ENCODE measurements around the gene MFSD8. TPM values are rescaled to one million over a fixed set of nuclear protein-coding genes. Genes with fewer than 3 reads are reported as not detected.
A peak's percentile ranks its signal among the peaks of the same experiment; 100 is the strongest.
"Not testable (repeated sequence)": the region's sequence is repeated elsewhere in the genome, so short reads cannot be mapped to it uniquely, and the experiment has no call there.

Gene MFSD8
- total RNA-seq, 1 donor, result 14.0 TPM

GRCh38 chr4:127957105-127957504 lies 7.9 kb downstream of the MFSD8 start:
- DNase-seq (ENCODE audit: low read depth in 2 of 3, low spot score in 2 of 3), result no peak

DNA sequence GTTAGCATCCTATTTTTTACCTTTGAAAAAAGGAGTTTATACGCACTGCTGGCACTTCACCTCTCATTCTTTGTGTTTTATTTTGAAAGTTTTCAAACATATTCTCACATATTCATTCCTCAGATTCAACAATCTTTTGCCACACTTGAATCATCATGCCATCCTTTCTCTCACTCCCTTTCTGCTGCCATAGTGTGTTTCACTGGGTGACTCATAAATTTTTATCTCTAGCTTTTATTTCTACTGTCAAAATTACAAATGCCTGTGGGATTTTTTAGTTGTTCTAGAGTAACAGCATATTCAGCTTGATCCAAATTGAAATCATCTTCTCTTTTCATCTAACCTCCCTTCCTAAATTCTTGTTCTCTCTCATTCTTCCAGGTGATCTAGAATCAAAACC lies 28.0 kb downstream of the MFSD8 start:
- no peak for DNase-seq (ENCODE audit: low read depth in 2 of 3, low spot score in 2 of 3)

DNA sequence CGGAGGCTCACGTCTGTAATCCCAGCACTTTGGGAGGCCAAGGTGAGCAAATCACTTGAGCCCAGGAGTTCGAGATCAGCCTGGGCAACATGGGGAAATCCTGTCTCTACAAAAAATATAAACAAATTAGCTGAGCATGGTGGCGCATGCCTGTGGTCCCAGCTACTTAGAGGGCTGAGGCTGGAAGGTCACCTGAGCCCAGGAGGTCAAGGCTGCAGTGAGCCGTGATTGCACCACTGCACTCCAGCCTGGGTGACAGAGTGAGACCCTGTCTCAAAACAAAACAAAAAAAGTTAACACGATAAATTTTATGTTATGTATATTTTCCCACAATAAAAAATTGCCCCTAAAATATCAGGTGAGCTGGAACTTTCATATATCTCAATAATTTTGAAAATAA lies 33.1 kb downstream of the MFSD8 start:
- not testable (repeated sequence) for DNase-seq (ENCODE audit: low read depth in 2 of 3, low spot score in 2 of 3)

GRCh38 chr4:127930175-127930574 lies 34.8 kb downstream of the MFSD8 start:
- DNase-seq (ENCODE audit: low read depth in 2 of 3, low spot score in 2 of 3), result no peak

DNA sequence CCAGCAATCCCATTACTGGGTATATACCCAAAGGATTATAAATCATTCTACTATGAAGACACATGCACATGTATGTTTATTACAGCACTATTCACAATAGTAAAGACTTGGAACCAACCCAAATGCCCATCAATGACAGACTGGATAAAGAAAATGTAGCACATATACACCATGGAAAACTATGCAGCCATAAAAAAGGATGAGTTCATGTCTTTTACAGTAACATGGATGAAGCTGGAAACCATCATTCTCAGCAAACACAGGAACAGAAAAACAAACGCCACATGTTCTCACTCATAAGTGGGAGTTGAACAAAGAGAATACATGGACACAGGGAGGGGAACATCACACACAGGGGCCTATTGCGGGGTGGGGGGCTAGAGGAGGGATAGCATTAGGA lies 39.3 kb downstream of the MFSD8 start:
- DNase-seq (ENCODE audit: low read depth in 2 of 3, low spot score in 2 of 3), result not testable (repeated sequence)

GRCh38 chr4:127922226-127922625 lies 42.7 kb downstream of the MFSD8 start:
- no peak for DNase-seq (ENCODE audit: low read depth in 2 of 3, low spot score in 2 of 3)

- DNase-seq (ENCODE audit: low read depth in 2 of 3, low spot score in 2 of 3), result no peak
Measured at GRCh38 chr4:127920521-127920920, 44.5 kb downstream of the MFSD8 start.

DNA sequence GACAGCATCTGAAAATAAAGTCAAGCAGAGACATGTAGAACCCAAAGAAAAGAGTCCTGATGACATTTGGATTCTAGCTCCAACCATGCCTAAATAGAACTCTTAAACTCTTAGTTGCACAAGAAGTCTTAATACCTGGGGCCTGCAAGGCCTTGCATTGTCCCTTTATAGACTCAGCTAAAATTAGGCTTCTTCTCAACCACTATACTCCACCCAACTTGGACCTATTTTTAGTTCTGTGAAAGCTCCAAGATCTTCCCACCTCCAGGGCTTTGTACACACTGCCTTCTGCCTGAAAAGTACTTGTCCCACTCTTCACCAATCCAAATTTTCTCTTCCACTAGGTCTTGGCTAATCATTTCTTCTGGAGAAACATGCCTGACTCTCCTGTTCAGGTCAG lies 47.8 kb downstream of the MFSD8 start:
- no peak for DNase-seq (ENCODE audit: low read depth in 2 of 3, low spot score in 2 of 3)

DNA sequence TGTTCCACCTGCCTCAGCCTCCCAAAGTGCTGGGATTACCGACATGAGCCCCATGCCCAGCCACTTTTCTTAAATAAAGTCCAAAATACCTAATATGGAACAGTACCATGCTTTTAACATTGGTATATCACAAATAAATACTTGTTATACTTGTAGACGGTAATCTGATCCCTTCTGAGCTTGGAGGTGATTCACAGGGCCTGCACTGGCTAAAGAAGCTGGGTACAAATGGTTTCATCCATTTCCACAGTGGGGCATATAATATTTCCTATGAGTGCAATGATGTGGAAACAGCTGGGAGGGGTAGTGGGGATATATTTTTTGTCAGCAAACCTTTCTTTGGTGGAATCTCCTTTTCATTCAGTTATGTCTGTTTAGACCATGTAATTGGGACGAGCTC lies 48.5 kb downstream of the MFSD8 start:
- no peak for DNase-seq (ENCODE audit: low read depth in 2 of 3, low spot score in 2 of 3)

DNA sequence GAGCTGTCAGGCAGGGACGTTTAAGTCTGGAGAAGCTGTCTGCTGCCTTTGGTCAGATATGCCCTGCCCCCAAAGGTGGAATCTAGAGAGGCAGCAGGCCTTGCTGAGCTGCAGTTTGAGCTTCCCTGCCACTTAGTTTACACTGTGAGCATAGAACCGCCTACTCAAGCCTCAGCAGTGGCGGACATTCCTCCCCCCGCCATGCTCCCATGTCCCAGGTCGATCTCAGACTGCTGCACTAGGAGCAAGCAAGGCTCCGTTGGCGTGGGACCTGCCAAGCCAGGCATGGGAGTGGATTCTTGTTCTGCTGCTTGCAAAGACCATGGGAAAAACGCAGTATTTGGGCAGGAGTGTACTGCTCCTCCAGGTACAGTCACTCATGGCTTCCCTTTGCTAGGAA lies 59.9 kb downstream of the MFSD8 start:
- no peak for DNase-seq (ENCODE audit: low read depth in 2 of 3, low spot score in 2 of 3)

DNA sequence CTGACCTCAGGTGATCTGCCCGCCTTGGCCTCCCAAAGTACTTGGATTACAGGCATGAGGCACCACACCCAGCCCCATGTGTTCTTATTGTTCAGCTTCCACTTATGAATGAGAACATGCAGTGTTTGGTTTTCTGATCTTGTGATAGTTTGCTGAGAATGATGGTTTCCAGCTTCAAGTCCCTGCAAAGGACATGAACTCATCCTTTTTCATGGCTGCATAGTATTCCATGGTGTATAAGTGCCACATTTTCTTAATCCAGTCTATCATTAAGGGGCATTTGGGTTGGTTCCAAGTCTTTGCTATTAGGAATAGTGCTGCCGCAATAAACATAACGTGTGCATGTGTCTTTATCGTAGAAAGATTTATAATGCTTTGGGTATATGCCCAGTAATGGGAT lies 65.3 kb downstream of the MFSD8 start:
- not testable (repeated sequence) for DNase-seq (ENCODE audit: low read depth in 2 of 3, low spot score in 2 of 3)

DNA sequence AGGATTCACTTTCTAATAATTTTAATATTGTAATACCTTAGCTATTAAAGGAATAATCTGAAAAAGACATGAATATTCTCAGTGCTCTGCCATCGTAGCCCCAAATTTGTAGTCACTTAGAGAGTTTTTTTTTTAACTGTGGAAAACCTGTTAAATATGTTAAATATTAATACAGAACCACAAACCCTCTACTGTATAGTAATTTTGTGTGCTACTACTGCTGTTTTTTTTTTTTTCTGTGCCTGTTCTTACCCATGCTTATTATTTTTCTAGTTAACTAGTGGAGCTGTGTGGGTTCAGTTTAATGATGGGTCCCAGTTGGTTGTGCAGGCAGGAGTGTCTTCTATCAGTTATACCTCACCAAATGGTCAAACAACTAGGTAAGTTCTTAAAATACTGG lies 68.4 kb downstream of the MFSD8 start:
- DNase-seq (ENCODE audit: low read depth in 2 of 3, low spot score in 2 of 3), result no peak

DNA sequence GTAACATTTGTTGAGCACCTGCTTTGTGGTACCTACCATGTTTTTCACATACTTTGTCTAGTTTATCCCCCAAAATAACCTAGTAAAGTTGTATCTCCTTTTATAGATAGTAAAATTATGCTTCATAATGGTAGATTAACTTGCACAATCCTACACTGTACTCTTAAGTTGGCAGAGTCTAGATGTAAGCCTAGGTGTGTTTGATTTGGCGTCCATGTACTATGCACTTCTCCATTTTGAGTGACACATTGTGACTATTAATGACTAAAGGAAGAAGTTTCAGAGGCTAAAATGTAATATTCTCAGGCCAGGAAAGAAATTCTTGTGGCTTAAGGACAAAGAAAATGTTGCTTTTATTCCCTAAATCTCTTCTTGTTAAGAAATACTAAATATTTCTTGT lies 68.9 kb downstream of the MFSD8 start:
- DNase-seq (ENCODE audit: low read depth in 2 of 3, low spot score in 2 of 3), result no peak

DNA sequence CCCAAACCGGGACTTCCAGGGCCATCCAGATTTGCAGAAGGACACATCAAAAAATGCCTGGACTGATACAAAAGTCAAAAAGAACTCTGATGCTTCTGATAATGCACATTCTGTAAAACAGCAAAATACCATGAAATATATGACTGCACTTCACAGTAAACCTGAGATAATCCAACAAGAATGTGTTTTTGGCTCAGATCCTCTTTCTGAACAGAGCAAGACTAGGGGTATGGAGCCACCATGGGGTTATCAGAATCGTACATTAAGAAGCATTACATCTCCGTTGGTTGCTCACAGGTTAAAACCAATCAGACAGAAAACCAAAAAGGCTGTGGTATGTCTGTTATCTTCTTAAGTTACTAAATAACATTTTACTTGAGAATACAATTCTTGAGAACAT lies 75.1 kb downstream of the MFSD8 start:
- no peak for DNase-seq (ENCODE audit: low read depth in 2 of 3, low spot score in 2 of 3)

- DNase-seq (ENCODE audit: low read depth in 2 of 3, low spot score in 2 of 3), result no peak
Measured at GRCh38 chr4:127888559-127888958, 76.4 kb downstream of the MFSD8 start.

DNA sequence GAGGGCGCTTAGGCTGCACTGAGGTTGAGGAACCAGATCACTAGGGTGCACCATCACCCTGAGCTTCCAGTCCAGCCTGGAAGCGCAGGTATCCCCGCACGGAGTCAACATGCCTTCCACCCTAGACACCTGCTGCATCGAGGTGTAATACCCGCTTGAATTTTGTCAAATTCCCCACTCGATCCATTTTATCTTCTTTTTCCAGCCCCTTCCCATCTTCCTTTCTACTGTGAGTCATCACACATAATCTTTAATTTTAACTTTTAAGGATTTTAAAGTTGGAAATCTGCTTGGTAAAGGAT lies 83.5 kb downstream of the MFSD8 start:
- DNase-seq (ENCODE audit: low read depth in 2 of 3, low spot score in 2 of 3), result no peak

GRCh38 chr4:127880763-127881562 lies 84.0 kb downstream of the MFSD8 start, which contains the start of gene PLK4:
Gene PLK4 (plus strand): TSS chr4:127880893. CDS start chr4:127881135, 242 bp downstream.
- peak; percentile 88 to 98 (median 96) for DNase-seq (ENCODE audit: low read depth in 2 of 3, low spot score in 2 of 3)

DNA sequence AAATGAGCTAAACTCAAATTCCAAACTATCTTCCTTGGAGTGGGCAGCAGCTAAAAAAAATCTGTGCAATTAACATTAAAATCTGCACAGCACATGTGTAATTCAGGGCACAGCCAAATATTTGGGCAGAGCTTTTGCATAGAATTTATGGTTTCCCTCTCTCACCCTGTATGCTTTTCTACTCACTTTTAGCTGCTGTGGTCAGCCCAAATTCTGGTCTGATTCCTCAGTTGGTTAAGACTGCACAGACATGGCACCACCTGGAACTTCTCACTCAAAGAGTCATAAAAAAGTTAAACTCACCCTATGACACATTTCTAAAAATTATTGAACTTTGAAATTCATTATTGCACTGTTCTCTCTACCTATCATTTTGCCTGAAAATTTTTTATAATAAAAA lies 89.2 kb downstream of the MFSD8 start:
- no peak for DNase-seq (ENCODE audit: low read depth in 2 of 3, low spot score in 2 of 3)

DNA sequence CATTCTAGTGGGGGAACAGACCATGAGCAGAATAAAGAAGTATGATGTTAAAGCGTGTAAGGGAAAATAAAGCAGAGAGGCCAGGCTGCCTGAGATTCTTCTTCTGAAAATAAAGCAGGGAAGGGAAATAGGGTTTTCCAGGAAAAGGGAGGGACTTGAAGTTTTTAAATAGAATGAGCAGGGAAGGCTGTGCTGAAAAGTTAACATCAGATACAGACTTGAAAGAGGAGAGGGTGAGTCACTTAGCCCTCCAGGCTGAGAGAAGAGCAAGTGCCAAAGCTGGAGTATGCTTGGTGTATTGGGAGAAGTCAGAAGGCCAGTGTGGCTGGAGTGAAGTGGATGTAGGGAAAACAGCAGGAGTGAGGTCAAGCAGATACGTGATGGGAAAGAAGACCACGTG lies 94.3 kb downstream of the MFSD8 start:
- no peak for DNase-seq (ENCODE audit: low read depth in 2 of 3, low spot score in 2 of 3)

- DNase-seq (ENCODE audit: low read depth in 2 of 3, low spot score in 2 of 3), result no peak
Measured at GRCh38 chr4:127870281-127870680, 94.7 kb downstream of the MFSD8 start.

DNA sequence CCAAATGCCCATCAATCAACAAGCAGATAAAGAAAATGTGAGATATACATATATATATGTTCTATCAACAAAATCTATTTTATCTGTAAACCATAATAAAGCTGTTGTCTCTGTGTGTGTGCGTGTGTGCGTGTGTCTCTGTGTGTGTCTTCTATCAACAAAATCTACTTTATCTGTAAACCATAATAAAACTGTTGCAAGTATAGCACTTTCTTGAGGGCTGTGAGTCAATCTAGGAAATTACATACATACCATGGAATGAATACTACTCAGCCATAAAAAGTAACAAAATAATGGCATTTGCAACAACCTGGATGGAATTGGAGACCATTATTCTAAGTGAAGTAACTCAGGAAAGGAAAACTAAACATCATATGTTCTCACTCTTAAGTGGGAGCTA lies 96.8 kb downstream of the MFSD8 start:
- DNase-seq (ENCODE audit: low read depth in 2 of 3, low spot score in 2 of 3), result no peak

Measured in hematopoietic multipotent progenitor cell (in vitro differentiated cells).